Colonic mucosa (tissue), 4 donors: ENCODE results near the gene CRTAP. TPM values are rescaled to one million over a fixed set of nuclear protein-coding genes. Genes with fewer than 3 reads are reported as not detected.
"Not testable (repeated sequence)": the region's sequence is repeated elsewhere in the genome, so short reads cannot be mapped to it uniquely, and the experiment has no call there.

ENCODE experiments used
- DNase-seq: peaks from one replicate; pipeline ENCODE4 v3.0.0-alpha.2; 2020
- H3K27ac ChIP-seq: fragments of 200-600 bp; one replicate; pipeline ENCODE4 v1.8.0; 2021
- H3K27me3 ChIP-seq: fragments of 200-600 bp; one replicate; pipeline ENCODE4 v1.8.0; 2021
- H3K36me3 ChIP-seq: fragments of 200-600 bp; one replicate; pipeline ENCODE4 v1.8.0; 2021
- H3K4me1 ChIP-seq: fragments of 200-600 bp; one replicate; pipeline ENCODE4 v1.8.0; 2021; ENCODE audit warnings: mild to moderate bottlenecking
- H3K4me3 ChIP-seq: fragments of 200-600 bp; one replicate; pipeline ENCODE4 v1.8.0; 2021
- H3K9ac ChIP-seq, 2 donors: one replicate each; pipeline ENCODE4 v1.7.0; 2013; ENCODE audit warnings: control low read depth in 2 of 2, low read depth in 2 of 2, low read length in 2 of 2
- H3K9me3 ChIP-seq: fragments of 200-600 bp; one replicate; pipeline ENCODE4 v1.8.0; 2021
- intact Hi-C: fragments of 100-400 bp; cut with DNase I; formaldehyde crosslinking; loops from one replicate; pipeline ENCODE4 v1.14.1; 2022
- total RNA-seq, 2 donors: library from RNA; stranded (reverse); fragmentation: NEBNext Ultra II Directional in 1 of 2; extraction: Animal tissue kit (Norgen Biotek cat#: 25700) in 1 of 2; gene quantifications; one replicate each; pipeline ENCODE4 v1.2.1, GENCODE V29; 2021
- TF ChIP-seq, protein P1 (sequence below): fragments of 200-600 bp; IDR thresholded peaks from one replicate; pipeline ENCODE4 v1.8.0; 2022; ENCODE audit warnings: antibody characterized with exemption, mild to moderate bottlenecking
- donor health status: healthy.
- donor health status: DM: no; HTN: no; CAD: no.
- donor health status: DM: no; HTN: no; CAD: no.

Gene CRTAP
- total RNA-seq, 2 donors from 2014 or later, result 92.7 to 101 TPM

DNA sequence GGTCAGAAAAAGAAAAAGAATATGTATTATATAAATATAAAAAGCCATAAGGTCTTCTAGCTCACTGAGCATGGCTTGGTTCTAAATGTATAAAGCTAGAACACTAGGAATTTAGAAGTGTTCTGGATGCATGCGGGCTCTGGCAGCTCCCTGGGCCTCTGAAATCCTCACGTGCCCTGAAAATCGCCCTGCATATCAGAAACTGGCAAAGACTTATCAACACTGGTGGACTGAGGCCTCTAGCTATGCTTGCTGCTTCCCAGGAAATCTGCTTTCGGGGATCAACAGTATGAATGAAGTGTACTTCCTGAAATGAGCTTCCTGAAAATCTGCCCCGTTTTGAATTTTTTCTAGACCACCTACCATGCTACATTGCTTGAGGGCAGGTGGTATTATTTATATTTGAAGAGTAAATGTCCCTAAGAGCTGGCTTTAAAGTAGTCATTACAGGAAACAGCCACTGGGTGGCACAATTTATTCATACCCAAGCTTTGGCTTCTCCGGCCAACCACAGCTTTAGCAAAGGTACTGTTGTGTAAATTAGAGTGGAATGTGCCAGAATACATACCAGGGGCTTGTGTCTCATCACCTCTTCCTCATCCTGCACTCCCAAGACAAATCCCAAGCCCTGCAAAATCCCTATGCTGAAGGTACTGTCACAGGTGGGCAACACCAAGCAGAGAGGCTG, 17.7 kb downstream of the CRTAP start:
- Histone ChIP-seq H3K36me3 (no peaks in the 10 kb centered on the region), H3K27ac (no peak overlapping the region), H3K27me3 (no peaks in the 10 kb centered on the region), H3K4me3 (no peak overlapping the region), H3K9ac (no peak overlapping the region), H3K4me1 (no peaks in the 10 kb centered on the region), H3K9me3 (no peaks in the 10 kb centered on the region)
- peak; percentile 42 for DNase-seq
- intact Hi-C loops, result loop anchor here (2.0 to 10.0 kb wide), 2 partner anchors 241 to 663 kb away; partner anchors contain the start of gene PDCD6IP
- TF ChIP-seq, protein P1, sequence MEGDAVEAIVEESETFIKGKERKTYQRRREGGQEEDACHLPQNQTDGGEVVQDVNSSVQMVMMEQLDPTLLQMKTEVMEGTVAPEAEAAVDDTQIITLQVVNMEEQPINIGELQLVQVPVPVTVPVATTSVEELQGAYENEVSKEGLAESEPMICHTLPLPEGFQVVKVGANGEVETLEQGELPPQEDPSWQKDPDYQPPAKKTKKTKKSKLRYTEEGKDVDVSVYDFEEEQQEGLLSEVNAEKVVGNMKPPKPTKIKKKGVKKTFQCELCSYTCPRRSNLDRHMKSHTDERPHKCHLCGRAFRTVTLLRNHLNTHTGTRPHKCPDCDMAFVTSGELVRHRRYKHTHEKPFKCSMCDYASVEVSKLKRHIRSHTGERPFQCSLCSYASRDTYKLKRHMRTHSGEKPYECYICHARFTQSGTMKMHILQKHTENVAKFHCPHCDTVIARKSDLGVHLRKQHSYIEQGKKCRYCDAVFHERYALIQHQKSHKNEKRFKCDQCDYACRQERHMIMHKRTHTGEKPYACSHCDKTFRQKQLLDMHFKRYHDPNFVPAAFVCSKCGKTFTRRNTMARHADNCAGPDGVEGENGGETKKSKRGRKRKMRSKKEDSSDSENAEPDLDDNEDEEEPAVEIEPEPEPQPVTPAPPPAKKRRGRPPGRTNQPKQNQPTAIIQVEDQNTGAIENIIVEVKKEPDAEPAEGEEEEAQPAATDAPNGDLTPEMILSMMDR, result peak; percentile 68

DNA sequence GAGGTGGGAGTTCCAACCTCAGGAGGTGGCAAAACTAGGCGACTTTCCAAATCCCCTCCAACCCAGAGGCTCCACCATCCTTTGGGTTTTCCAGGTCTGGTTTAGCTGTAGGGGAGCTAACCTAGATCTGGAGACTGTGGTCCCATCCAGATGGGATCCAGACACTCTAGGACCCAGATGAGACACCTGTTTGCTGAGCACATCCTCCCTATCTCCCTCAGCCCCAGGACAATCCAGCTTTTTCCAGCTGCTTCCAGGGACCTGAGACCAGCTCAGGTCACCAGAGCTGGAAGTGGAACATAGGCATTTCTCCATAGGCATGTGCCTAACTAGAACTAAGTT, 18.2 kb downstream of the CRTAP start:
- TF ChIP-seq, protein P1, result no peak
- no peak for DNase-seq
- Histone ChIP-seq H3K36me3 (no peaks in the 10 kb centered on the region), H3K4me3 (no peak overlapping the region), H3K27me3 (no peaks in the 10 kb centered on the region), H3K27ac (no peak overlapping the region), H3K9me3 (no peaks in the 10 kb centered on the region), H3K4me1 (no peaks in the 10 kb centered on the region), H3K9ac (no peak overlapping the region)
- intact Hi-C loops, result loop anchor here (2.0 to 10.0 kb wide), 2 partner anchors 241 to 663 kb away; partner anchors contain the start of gene PDCD6IP

DNA sequence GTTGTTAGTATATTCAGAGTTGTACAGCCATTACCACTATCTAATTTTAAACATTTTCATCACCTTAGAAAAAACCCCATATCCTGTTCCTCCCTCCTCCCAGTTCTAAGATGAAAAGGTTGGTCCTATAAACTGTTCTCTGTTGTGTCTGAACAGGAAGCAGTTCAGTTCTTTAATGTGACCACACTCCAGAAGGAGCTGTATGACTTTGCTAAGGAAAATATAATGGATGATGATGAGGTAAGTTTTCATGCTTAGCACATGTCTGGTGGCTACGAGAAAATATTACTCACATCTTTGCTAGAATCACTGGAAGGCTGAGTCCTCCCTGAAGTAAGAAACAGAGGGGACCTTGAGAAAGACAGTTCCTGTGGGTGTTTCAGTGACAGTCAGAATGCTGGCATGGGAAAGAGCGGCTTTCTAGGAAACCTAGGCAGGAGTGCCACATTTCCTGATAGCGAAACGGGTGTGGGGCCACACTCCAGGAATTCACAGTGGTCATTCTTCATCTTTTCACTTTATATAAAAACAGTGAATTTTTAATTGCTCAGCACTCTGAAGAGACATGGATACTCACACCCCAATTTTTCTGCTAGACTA, 20.3 kb downstream of the CRTAP start:
- TF ChIP-seq, protein P1, result no peak
- no peaks in the 10 kb centered on the region for H3K36me3 ChIP-seq
- H3K9ac ChIP-seq, result no peak overlapping the region
- no peaks in the 10 kb centered on the region for H3K27me3 ChIP-seq
- intact Hi-C loops, result loop anchor here (10.0 kb wide), 1 partner anchor 661 kb away; the partner anchor contains the start of gene PDCD6IP
- no peak overlapping the region for H3K4me3 ChIP-seq
- H3K27ac ChIP-seq, result no peak overlapping the region
- no peaks in the 10 kb centered on the region for H3K9me3 ChIP-seq
- H3K4me1 ChIP-seq, result no peaks in the 10 kb centered on the region
- no peak for DNase-seq

DNA sequence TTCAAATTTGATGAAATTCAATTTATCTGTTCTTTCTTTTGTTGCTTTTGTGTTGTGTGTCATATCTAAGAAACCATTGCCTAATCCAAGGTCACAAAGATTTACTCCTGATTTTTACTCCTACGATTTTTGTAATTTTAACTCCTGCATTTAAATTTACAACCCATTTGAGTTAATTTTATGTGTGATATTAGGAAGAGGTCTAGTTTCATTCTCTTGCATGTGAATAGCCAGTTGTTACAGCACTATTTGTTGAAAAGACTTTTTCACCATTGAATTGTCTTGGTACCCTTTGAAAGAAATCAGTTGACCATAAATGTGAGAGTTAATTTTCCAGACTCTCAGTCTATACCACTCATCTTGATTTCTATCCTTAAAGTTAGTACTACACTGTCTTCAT, 23.9 kb downstream of the CRTAP start:
- intact Hi-C loops, result loop anchor here (10.0 kb wide), 1 partner anchor 657 kb away; the partner anchor contains the start of gene PDCD6IP
- H3K36me3 ChIP-seq, result no peaks in the 10 kb centered on the region

DNA sequence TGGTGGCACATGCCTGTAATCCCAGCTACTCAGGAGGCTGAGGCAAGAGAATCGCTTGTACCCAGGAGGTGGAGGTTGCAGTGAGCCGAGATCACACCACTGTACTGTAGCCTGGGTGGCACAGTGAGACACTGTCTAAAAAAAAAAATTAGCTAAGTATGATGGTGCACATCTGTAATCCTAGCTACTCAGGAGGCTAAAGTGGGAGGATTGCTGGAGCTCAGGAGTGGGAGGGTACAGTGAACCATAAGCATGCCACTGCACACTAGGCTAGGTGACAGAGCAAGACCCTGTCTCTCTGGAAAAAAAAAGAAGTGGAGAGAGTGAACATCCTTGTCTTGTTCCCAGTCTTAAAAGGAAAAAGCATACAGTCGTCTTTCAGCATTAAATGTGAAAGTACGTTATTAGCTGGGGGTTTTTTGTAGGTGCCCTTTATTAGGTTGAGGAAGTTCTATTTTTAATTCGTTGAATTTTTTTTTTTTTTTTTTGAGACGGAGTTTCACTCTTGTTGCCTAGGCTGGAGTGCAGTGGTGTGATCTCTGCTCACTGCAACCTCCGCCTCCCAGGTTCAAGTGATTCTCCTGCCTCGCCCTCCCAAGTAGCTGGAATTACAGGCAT, 25.3 kb downstream of the CRTAP start:
- intact Hi-C loops, result loop anchor here (10.0 kb wide), 1 partner anchor 656 kb away; the partner anchor contains the start of gene PDCD6IP
- H3K27ac ChIP-seq, DNase-seq, H3K4me3 ChIP-seq, H3K27me3 ChIP-seq, H3K9me3 ChIP-seq, H3K36me3 ChIP-seq, H3K9ac ChIP-seq, H3K4me1 ChIP-seq: not testable (repeated sequence)

More for the DNA sequence above, 23.9 kb downstream of the CRTAP start:
- no peak for DNase-seq
- Histone ChIP-seq H3K27me3 (no peaks in the 10 kb centered on the region), H3K4me1 (no peaks in the 10 kb centered on the region), H3K9me3 (no peaks in the 10 kb centered on the region), H3K9ac (no peak overlapping the region), H3K4me3 (no peak overlapping the region), H3K27ac (no peak overlapping the region)
- TF ChIP-seq, protein P1, result no peak
